GM21381 (cell line): Measurements from ENCODE around the gene PRRC2B.
A peak's percentile ranks its signal among the peaks of the same experiment; 100 is the strongest.

Experiments
- ATAC-seq: cut with Tn5 transposase; IDR thresholded peaks from one replicate; pipeline ENCODE4 v1.9.1; 2021; ENCODE audit warnings: mild to moderate bottlenecking, moderate library complexity; ENCODE audit not compliant: unreplicated experiment

PRRC2B gene

GRCh38 chr9:131484051-131484445 is 90.2 kb downstream of the PRRC2B start:
- ATAC-seq: no peak

- no peak for ATAC-seq
Observed at GRCh38 chr9:131484560-131485185, 90.8 kb downstream of the PRRC2B start.

GRCh38 chr9:131485206-131485605 is 91.3 kb downstream of the PRRC2B start:
- ATAC-seq: no peak

GRCh38 chr9:131485728-131486422 is 92.0 kb downstream of the PRRC2B start:
- ATAC-seq: no peak

- ATAC-seq: no peak
Observed at GRCh38 chr9:131487001-131487400, 93.1 kb downstream of the PRRC2B start.

- no peak for ATAC-seq
Observed at GRCh38 chr9:131487621-131488031, 93.7 kb downstream of the PRRC2B start.

GRCh38 chr9:131490514-131490913 is 96.6 kb downstream of the PRRC2B start:
- ATAC-seq: no peak

GRCh38 chr9:131491001-131491710 is 97.3 kb downstream of the PRRC2B start:
- ATAC-seq: no peak

GRCh38 chr9:131492070-131492469 is 98.2 kb downstream of the PRRC2B start:
- no peak for ATAC-seq

GRCh38 chr9:131494296-131494870 is 100.5 kb downstream of the PRRC2B start:
- no peak for ATAC-seq

- no peak for ATAC-seq
Observed at GRCh38 chr9:131495785-131496184, 101.9 kb downstream of the PRRC2B start.

- no peak for ATAC-seq
Observed at GRCh38 chr9:131496844-131497405, 103.0 kb downstream of the PRRC2B start.

- no peak for ATAC-seq
Observed at GRCh38 chr9:131499254-131499767, 105.4 kb downstream of the PRRC2B start.

GRCh38 chr9:131500377-131500776 is 106.5 kb downstream of the PRRC2B start:
- ATAC-seq: no peak

- no peak for ATAC-seq
Observed at GRCh38 chr9:131500939-131501541, 107.2 kb downstream of the PRRC2B start.

GRCh38 chr9:131502781-131503625 is 109.1 kb downstream of the PRRC2B start, which contains the start of gene POMT1:
Gene POMT1, plus strand, starts transcription at chr9:131502918. Its CDS starts 1,301 bp downstream, at chr9:131504219.
- peak; percentile 76 for ATAC-seq

- no peak for ATAC-seq
Observed at GRCh38 chr9:131503626-131504465, 110.0 kb downstream of the PRRC2B start.

GRCh38 chr9:131505012-131505411 is 111.1 kb downstream of the PRRC2B start:
- no peak for ATAC-seq

GRCh38 chr9:131511416-131511815 is 117.5 kb downstream of the PRRC2B start:
- ATAC-seq: no peak
